ENCODE results near the gene SRRM3.

GRCh38 chr7:76314042-76314721, 112.5 kb downstream of the SRRM3 start:
- peak; percentile 100 for TF ChIP-seq CTCF (IDR thresholded peaks at IDR 0.05)
- TF ChIP-seq POLR2A (IDR thresholded peaks at IDR 0.05): peak; percentile 15 to 25

All from tibial nerve (tissue), 3 donors.